ENCODE data around the gene H2BW2.

- no peak for TF ChIP-seq CTCF (IDR thresholded peaks at IDR 0.05)
- no peak for TF ChIP-seq POLR2A (IDR thresholded peaks at IDR 0.05)
These were observed at the start of gene H2BW2 for GRCh38 chrX:104039689-104040505.
